ENCODE results near the gene KDM2A. TPM values are rescaled to one million over a fixed set of nuclear protein-coding genes. Genes with fewer than 3 reads are reported as not detected.

Gene KDM2A
- total and polyA plus RNA-seq, 7 donors, result 15.6 to 67.3 (median 29.0) TPM

- H3K27me3 ChIP-seq, result no peaks in the 10 kb centered on the region
- 62 to 72% methylated on average over 23 of the region's 23 CpGs for WGBS, 2 donors
- no peak for TF ChIP-seq EP300 (IDR thresholded peaks at IDR 0.05)
- TF ChIP-seq CTCF (IDR thresholded peaks at IDR 0.05), result no peak
- no peak for TF ChIP-seq POLR2AphosphoS5 (IDR thresholded peaks at IDR 0.05)
- no peak for TF ChIP-seq POLR2A (IDR thresholded peaks at IDR 0.05)
- H3K4me1 ChIP-seq, result peaks cover 0 to 100% (median 98%) of the 10 kb centered on the region in 4 donors
- no peak overlapping the region for H3K4me3 ChIP-seq
- peaks cover 0 to 5% (median 0%) of the 10 kb centered on the region in 4 donors for H3K36me3 ChIP-seq
- peak overlapping the region; percentile 84 to 89 (median 85) for H3K27ac ChIP-seq
- peak; percentile 65 for DNase-seq
- intact Hi-C loops (cut with DNase I), result no loop called here
- H3K9me3 ChIP-seq, result no peaks in the 10 kb centered on the region
Measured at GRCh38 chr11:67272327-67273259, 153.5 kb downstream of the KDM2A start.

GRCh38 chr11:67273260-67273990 lies 154.4 kb downstream of the KDM2A start:
- TF ChIP-seq POLR2AphosphoS5 (IDR thresholded peaks at IDR 0.05) (no peak), CTCF (IDR thresholded peaks at IDR 0.05) (no peak), EP300 (IDR thresholded peaks at IDR 0.05) (no peak), POLR2A (IDR thresholded peaks at IDR 0.05) (no peak)
- intact Hi-C loops (cut with DNase I), result no loop called here
- Histone ChIP-seq H3K36me3 (peaks cover 0 to 5% (median 0%) of the 10 kb centered on the region in 4 donors), H3K9me3 (no peaks in the 10 kb centered on the region), H3K27ac (peak overlapping the region; percentile 84 to 89 (median 85)), H3K27me3 (no peaks in the 10 kb centered on the region), H3K4me1 (peaks cover 0 to 100% (median 98%) of the 10 kb centered on the region in 4 donors), H3K4me3 (no peak overlapping the region)
- DNase-seq, result peak; percentile 67
- WGBS, 2 donors, result 51 to 60% methylated on average over 14 of the region's 14 CpGs

- intact Hi-C loops (cut with DNase I), result no loop called here
- H3K36me3 ChIP-seq, result peaks cover 7 to 14% (median 11%) of the 10 kb centered on the region in 4 donors
- H3K9me3 ChIP-seq, result no peaks in the 10 kb centered on the region
- no peaks in the 10 kb centered on the region for H3K27me3 ChIP-seq
- 62 to 78% methylated on average over 35 of the region's 35 CpGs for WGBS, 2 donors
- H3K27ac ChIP-seq, result peak overlapping the region; percentile 64 to 89 (median 84)
- H3K4me3 ChIP-seq, result no peak overlapping the region
- DNase-seq, result peak; percentile 70
- TF ChIP-seq POLR2AphosphoS5 (IDR thresholded peaks at IDR 0.05) (no peak), POLR2A (IDR thresholded peaks at IDR 0.05) (no peak), EP300 (IDR thresholded peaks at IDR 0.05) (no peak), CTCF (IDR thresholded peaks at IDR 0.05) (no peak)
- peaks cover 0 to 99% (median 87%) of the 10 kb centered on the region in 4 donors for H3K4me1 ChIP-seq
Measured at GRCh38 chr11:67274768-67275605, 155.9 kb downstream of the KDM2A start.

GRCh38 chr11:67275606-67276409 lies 156.7 kb downstream of the KDM2A start:
- H3K27me3 ChIP-seq, result no peaks in the 10 kb centered on the region
- H3K4me3 ChIP-seq, result no peak overlapping the region
- DNase-seq, result peak; percentile 59
- H3K9me3 ChIP-seq, result no peaks in the 10 kb centered on the region
- peak overlapping the region; percentile 84 to 89 (median 85) for H3K27ac ChIP-seq
- peaks cover 0 to 91% (median 79%) of the 10 kb centered on the region in 4 donors for H3K4me1 ChIP-seq
- peaks cover 15 to 22% (median 19%) of the 10 kb centered on the region in 4 donors for H3K36me3 ChIP-seq
- intact Hi-C loops (cut with DNase I), result no loop called here
- WGBS, 2 donors, result 83 to 88% methylated on average over 17 of the region's 17 CpGs
- TF ChIP-seq POLR2A (IDR thresholded peaks at IDR 0.05) (no peak), CTCF (IDR thresholded peaks at IDR 0.05) (no peak), POLR2AphosphoS5 (IDR thresholded peaks at IDR 0.05) (no peak), EP300 (IDR thresholded peaks at IDR 0.05) (no peak)
